GM19240 (cell line): Measurements from ENCODE around the gene CASP6.
"Not testable (repeated sequence)": the region's sequence is repeated elsewhere in the genome, so short reads cannot be mapped to it uniquely, and the experiment has no call there.

Source experiments
- DNase-seq: peaks from one replicate; pipeline ENCODE4 v3.0.0; 2011; ENCODE audit warnings: low spot score; ENCODE audit not compliant: insufficient read length

The CASP6 gene

GRCh38 chr4:109721033-109721432, 17.8 kb upstream of the CASP6 start:
- DNase-seq: no peak

DNA sequence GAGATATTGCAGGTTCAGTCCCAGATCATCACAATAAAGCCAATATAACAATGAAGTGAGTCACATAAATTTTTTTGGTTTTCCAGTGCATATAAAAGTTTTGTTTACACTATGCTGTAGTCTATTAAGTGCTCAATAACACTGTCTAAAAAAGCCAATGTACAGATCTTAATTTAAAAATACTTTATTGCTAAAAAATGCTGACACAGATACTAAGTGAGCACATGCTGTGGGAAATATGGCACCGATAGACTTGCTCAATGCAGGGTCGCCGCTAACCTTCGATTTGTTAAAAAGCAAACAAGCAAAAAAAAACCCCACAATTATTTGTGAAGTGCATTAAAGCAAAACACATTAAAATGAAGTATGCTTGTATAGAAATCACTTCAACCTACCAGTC, 16.4 kb upstream of the CASP6 start:
- DNase-seq: no peak

GRCh38 chr4:109718759-109719158, 15.5 kb upstream of the CASP6 start:
- DNase-seq: no peak

DNA sequence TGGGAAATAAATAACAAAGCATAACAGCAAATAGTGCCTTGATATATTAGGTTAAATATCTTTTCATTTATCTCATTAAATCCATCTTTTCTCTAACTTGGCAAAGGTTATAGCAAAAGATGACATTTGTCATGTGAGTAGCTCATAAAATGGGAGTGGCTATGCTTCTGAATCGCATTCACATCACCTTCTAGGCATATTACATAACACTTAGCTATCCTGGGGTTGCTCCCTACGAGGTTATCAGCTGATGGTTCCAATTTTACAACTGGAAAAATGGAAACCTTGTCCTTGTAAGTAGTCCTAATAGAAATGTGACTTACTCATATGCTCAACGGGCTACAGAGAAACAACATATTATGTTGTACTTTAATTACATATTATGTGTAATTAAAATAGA, 10.3 kb upstream of the CASP6 start:
- no peak for DNase-seq

DNA sequence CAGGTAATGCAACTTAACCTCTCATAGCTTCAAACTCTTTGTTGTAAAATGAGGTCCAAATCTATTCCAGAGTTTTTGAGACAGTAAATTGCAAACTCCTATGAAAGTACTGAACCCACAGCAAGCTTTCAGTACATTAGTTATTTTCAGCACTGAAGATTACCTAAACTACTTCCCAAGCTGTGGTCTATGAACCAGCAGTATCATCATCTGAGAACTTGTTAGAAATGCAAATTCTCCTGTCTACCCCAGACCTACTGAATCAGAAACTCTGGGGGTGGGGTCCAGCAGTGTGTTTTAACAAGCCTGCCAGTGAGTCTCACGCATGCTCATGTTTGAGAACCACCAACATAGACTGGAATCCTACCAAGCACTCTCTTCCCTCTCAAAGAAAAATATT, 5.7 kb upstream of the CASP6 start:
- DNase-seq: peak; percentile 8

DNA sequence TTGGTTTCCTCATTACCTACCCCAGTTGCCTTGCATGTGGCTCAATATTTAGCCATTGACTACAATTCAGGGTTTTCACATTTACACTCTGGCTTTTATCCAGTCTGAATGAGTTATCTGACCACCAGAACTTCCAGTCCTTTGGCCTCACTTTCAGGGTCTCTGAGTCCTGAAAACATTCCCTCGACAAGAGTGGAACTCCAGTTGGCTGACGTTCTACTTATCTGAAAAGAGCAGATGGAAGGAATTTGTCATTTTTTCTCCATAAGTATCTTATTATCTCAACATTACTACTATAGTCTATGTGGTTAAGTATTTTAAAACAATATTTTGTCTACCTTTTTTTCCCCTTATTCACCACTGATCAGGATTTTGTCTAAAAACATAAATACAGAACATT, 5.2 kb upstream of the CASP6 start:
- DNase-seq: no peak

DNA sequence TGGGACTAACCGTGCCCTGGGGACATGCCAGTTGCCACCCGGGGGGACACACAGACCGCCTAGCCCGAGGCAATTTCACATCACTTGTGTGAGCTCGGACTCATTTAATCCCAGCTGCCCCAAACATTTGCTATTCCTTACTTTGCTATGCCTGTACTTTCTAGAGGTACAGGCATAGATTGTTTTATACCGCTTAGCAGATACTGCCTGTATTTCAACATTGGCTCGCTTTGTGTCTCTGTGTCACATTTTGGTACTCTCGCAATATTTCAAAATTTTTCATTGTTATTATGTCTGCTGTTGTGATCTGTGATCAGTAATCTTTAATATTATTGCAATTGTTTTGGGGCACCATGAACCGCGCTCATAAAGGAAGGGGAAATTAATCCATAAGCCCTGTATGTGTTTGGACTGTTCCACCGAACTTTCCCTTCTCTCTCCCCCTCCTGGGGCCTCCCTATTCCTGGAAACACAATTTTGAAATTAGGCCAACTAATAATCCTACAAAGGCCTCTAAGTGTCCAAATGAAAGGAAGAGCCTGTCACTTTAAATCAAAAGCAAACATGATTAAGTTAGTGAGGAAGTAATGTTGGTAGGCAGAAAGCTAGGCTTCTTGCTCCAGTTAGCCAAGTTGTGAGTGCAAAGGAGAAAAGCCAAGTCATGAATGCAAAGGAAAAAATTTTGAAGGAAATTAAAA, 568 bp upstream of the CASP6 start:
- no peak for DNase-seq

GRCh38 chr4:109701566-109702410, 1.5 kb downstream of the CASP6 start:
- no peak for DNase-seq

DNA sequence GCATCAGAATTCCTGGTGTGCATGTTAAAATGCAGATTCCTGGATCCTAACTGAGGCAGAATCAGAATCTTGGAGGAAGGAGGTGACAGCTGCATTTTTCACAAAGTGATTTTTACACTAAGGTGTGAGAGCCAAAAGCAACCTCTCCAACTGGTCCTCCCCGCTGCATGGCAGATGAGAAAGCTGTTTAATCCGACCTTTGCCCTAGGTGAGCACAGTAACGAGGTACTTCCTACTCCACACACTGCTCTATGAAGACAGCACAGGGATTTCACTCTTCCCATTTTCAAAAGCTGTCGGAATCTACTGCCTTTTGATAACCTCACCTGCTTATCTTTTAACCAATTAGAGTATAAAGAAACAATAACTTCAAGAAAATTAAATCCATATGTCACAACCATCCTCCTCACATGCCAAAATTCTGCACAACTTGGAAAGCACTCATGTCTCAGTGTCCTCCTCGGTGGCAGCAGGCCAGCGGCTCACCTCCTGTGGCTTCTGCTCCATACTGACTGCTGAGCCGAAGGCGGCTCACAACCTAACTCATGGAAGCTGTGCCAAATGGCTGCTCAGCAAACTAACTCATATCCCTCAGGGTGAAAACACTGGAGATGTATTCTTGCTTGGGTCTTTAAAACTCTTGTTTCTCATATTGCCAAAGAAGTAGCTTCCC, 3.6 kb downstream of the CASP6 start:
- no peak for DNase-seq

DNA sequence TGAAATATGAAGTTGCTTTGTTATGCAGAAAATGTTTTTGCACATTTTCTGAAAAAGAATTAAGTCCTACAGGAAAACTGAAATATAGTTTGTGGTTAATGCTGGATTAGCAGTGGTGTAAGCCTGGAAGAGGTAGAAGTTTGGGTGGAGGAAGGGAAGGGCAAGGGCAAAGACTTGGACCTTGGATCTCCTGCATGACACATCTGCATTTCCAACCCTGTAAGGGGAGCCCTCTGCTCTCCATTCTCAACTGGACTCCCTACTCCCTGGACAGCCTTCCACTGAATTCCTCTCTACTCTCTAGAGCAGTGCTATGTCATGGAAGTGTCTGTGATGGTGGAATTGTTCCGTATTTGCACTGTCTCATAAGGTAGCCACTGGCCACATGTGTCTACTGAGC, 4.6 kb downstream of the CASP6 start:
- DNase-seq: no peak

- DNase-seq: no peak
Observed at GRCh38 chr4:109691411-109691920, 11.8 kb downstream of the CASP6 start.

GRCh38 chr4:109690690-109691410, 12.4 kb downstream of the CASP6 start:
- DNase-seq: no peak

DNA sequence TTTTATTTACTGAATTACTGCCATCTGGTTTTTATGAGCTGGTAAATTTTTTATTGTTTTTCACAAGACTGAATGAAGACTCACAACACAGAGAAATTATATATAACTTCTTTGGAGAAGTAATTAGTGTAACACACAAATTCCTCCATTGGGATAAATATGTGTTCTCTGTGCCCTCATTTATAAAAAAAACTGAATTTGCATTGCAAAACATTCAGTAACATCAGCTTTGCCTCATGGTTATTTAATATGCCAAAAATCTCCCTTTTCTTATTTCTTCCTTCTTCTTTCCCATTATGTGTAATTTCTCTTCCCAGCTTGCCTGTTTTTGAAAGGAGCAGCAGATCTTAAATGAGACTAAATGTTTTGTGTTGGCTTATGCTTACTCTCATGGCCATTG, 18.5 kb downstream of the CASP6 start:
- DNase-seq: no peak

- no peak for DNase-seq
Observed at GRCh38 chr4:109683621-109684253, 19.5 kb downstream of the CASP6 start.

- no peak for DNase-seq
Observed at GRCh38 chr4:109682875-109683274, 20.4 kb downstream of the CASP6 start.

GRCh38 chr4:109678925-109679324, 24.3 kb downstream of the CASP6 start:
- DNase-seq: not testable (repeated sequence)

- DNase-seq: not testable (repeated sequence)
Observed at GRCh38 chr4:109678472-109678871, 24.8 kb downstream of the CASP6 start.

DNA sequence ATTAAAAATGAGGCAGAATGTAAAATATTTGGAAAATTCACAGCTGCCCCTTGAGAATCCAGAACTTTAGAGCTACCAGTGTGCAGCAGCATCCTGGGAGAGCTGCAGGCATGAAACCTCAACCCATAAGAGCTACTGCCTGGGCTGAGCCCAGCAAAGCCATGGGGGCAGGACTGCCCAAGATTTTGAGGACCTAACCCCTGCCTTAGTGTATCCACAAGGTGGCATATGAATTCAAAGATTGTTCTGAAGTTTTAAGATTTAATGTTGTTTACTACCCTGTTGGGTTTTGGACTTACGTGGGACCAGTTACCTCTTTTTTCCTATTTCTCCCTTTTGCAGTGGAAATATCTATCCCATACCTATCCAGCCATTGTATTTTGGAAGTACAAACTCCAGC, 26.4 kb downstream of the CASP6 start:
- no peak for DNase-seq

DNA sequence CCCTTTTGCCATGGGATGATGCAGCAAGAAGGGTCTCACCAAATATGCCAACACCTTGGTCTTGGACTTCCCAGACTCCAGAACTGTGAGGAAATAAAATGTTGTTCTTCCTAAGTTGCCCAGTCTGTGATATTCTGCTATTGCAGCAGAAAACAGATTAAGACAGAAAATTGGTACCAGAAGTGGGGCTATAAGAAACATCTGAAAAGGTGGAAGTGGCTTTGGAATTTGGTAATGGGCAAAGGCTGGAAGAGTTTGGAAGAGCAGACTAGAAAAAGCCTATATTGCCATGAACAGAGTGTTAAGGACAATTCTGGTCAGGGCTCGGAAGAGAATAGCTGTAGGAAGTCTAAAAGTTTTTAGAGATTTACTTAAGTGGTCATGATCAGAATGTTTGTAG, 27.4 kb downstream of the CASP6 start:
- DNase-seq: no peak

- no peak for DNase-seq
Observed at GRCh38 chr4:109675181-109675580, 28.1 kb downstream of the CASP6 start.

DNA sequence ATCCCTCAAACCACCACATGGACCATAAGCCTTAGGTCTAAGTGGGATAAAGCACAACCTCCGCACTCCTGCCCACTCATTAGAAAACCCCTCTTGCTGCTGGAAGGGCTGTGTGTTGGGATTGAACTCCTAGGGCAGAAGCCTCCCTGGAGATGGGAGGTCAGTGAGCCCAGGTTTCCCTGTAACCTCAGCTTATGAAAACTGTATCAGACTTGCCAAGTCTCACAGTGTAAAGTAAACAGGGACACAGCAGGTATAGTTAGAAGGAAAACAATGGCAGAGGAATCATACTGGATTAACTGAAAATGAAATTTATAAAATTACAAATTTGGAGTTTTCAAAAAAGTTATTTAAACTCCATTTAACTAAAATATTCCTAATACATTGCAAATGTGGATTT, 29.9 kb downstream of the CASP6 start:
- no peak for DNase-seq
